Measurements from ENCODE around the gene GATB.

DNA sequence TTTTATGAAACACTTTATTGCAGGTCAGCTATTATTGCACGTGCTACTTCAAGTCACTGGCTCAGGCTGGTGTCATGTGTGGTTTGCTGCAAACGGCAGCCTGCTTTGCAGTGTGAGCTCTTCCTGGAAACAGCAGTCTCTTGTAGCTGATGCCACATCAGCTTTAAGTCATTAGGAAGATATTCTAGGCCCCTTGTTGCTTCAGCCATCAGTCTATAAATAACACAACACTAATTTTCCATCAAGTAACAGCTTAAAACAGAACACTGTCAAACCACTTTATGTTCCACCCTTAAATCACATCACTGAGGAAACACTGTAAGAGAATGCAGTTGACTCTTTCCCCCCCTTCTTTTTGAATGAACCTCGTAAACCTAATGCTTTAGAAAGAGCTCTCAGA lies 93.8 kb downstream of the GATB start:
- TF ChIP-seq ZFP3 (CRISPR knock-in tag; IDR thresholded peaks at IDR 0.05) (no peak), ZNF70 (CRISPR knock-in tag; IDR thresholded peaks at IDR 0.05) (no peak), OSR1 (CRISPR knock-in tag; IDR thresholded peaks at IDR 0.05) (no peak), RARB (CRISPR knock-in tag; IDR thresholded peaks at IDR 0.05) (no peak), ZNF8 (CRISPR knock-in tag; IDR thresholded peaks at IDR 0.05) (no peak), GLIS3 (CRISPR knock-in tag; IDR thresholded peaks at IDR 0.05) (no peak), ESRRG (CRISPR knock-in tag; IDR thresholded peaks at IDR 0.05) (no peak)
- TF ChIP-seq, protein P1, sequence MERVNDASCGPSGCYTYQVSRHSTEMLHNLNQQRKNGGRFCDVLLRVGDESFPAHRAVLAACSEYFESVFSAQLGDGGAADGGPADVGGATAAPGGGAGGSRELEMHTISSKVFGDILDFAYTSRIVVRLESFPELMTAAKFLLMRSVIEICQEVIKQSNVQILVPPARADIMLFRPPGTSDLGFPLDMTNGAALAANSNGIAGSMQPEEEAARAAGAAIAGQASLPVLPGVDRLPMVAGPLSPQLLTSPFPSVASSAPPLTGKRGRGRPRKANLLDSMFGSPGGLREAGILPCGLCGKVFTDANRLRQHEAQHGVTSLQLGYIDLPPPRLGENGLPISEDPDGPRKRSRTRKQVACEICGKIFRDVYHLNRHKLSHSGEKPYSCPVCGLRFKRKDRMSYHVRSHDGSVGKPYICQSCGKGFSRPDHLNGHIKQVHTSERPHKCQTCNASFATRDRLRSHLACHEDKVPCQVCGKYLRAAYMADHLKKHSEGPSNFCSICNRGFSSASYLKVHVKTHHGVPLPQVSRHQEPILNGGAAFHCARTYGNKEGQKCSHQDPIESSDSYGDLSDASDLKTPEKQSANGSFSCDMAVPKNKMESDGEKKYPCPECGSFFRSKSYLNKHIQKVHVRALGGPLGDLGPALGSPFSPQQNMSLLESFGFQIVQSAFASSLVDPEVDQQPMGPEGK (CRISPR knock-in tag; IDR thresholded peaks at IDR 0.05; ENCODE audit: borderline replicate concordance), result no peak
- TF ChIP-seq, protein P2, sequence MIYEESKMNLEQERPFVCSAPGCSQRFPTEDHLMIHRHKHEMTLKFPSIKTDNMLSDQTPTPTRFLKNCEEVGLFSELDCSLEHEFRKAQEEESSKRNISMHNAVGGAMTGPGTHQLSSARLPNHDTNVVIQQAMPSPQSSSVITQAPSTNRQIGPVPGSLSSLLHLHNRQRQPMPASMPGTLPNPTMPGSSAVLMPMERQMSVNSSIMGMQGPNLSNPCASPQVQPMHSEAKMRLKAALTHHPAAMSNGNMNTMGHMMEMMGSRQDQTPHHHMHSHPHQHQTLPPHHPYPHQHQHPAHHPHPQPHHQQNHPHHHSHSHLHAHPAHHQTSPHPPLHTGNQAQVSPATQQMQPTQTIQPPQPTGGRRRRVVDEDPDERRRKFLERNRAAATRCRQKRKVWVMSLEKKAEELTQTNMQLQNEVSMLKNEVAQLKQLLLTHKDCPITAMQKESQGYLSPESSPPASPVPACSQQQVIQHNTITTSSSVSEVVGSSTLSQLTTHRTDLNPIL (CRISPR knock-in tag; IDR thresholded peaks at IDR 0.05; ENCODE audit: low read depth), result no peak
